ELF-1 (cell line): Measurements from ENCODE around the gene FPGS.

Source experiments
- DNase-seq: peaks from one replicate; pipeline ENCODE4 v3.0.0-alpha.2; 2016; ENCODE audit warnings: low read depth, low spot score

The FPGS gene

DNA sequence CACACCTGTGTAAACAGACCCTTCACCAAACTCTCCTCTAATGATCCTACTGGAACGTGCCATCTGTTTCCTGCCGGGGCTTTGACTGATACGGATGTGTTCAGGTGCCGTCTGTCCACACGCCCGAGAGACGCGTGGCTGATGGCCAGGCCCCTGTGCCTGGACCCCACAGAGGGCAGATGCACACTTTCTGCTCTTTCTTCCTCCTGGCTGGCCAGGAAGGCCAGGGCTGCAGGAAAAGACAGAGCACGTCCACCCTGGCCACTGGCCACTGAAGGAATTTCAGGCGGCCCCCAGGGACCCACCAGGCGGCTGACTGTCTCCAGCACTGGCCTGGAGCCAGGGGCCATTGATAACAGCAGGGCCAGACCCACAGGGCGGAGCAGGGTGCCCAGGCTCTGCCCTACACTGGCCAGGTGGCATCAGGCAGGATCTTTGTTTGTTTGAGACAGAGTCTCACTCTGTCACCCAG lies 55.4 kb downstream of the FPGS start:
- no peak for DNase-seq

GRCh38 chr9:127860260-127860659 lies 57.6 kb downstream of the FPGS start:
- no peak for DNase-seq

DNA sequence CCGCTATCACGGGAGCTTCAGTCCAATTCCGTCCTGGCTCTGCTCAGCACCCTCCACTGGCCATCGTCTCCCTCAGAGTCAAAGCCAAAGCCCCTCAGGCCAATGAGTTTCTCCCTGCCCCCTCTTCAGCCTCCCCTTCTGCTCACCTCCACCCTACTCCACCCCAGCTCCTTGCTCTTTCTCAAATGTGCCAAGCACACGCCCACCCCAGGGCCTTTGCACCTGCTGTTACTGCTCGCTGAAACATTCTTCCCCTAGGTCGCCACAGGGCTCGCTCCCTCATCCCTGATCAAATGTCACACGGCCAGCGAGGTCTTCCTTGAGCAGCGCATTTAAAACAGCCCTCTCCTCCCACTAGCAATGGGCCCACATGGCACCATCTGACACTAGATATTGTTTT lies 58.1 kb downstream of the FPGS start:
- DNase-seq, result no peak

GRCh38 chr9:127862075-127863011 lies 59.7 kb downstream of the FPGS start:
- DNase-seq, result no peak

DNA sequence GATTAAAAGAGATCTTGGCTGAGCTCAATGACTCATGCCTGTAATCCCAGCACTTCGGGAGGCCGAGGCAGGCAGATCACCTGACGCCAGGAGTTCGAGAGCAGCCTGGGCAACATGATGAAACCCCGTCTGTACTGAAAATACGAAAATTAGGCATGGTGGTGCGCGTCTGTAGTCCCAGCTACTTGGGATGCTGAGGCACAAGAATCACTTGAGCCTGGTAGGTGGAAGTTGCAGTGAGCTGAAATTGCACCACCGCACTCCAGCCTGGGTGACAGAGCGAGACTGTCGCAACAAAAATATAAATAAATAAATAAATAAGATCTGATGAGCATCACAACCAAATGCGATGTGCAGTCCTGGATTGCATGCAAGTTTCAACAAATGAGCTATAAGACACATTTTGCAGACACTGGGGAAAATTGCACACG lies 60.5 kb downstream of the FPGS start:
- no peak for DNase-seq
